ENCODE measurements around the gene ID1.

GRCh38 chr20:31604567-31605030 is 490 bp upstream of the ID1 start:
- TF ChIP-seq ATF2 (CRISPR knock-in tag; IDR thresholded peaks at IDR 0.05; ENCODE audit: borderline replicate concordance, low read depth) (no peak), ARID4B (CRISPR knock-in tag; IDR thresholded peaks at IDR 0.05; ENCODE audit: borderline replicate concordance) (no peak), CTCF (IDR thresholded peaks at IDR 0.05) (no peak)

Data from WTC11 (cell line).